ENCODE results near the gene NKX6-1.

The NKX6-1 gene

DNA sequence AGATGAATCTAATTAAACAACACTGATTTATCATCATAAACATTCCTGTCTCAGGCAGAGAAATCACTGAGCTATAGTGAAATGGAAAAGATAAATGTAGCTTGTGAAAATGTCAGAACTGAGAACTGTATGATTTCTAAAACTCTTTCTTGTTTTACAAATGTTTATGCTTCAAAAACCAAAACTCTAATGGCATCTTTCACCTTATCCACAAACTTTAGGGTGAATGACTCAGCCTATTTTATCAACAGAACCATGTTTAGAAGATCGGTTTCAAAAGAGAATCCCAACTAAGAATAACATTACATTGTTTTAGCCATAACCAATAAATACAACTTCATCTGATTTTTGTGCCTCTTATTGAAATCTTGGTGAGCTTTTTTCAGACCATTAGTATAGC, 21.4 kb downstream of the NKX6-1 start:
- no peak for DNase-seq (ENCODE audit: low read depth)

DNA sequence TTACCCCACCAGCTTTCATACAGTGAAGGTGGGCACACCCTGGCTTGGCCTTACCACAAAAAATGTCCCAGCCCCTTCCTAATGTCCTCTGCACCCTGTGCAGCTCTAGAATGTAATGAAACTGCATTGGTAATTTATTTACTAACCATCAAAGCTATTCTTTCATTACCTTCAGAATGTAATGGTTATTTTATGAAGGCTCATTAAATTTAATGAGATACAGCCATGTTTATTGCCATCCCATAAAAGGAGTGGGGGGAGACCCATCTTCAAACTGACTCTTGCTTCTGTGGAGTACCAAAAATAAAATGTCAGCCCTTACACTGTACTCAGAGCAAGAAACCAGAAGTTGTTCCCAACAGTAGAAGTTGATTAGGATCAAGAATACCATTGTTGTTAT, 25.0 kb downstream of the NKX6-1 start:
- no peak for DNase-seq (ENCODE audit: low read depth)

DNA sequence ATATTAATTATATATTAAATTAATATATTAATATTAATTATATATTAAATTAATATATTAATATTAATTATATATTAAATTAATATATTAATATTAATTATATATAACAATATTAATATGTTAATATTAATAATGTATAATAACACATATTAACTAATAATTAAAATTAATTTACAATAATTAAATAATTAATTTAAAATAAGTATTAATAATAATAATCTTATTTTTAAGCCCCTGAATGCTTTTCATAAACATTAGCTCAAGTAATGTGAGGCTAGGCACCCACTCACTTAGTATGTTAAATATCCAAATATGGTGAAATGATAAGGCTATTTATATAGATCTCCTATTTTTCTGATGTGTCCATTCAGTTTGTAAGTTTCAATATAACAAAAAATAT, 26.9 kb downstream of the NKX6-1 start:
- no peak for DNase-seq (ENCODE audit: low read depth)

DNA sequence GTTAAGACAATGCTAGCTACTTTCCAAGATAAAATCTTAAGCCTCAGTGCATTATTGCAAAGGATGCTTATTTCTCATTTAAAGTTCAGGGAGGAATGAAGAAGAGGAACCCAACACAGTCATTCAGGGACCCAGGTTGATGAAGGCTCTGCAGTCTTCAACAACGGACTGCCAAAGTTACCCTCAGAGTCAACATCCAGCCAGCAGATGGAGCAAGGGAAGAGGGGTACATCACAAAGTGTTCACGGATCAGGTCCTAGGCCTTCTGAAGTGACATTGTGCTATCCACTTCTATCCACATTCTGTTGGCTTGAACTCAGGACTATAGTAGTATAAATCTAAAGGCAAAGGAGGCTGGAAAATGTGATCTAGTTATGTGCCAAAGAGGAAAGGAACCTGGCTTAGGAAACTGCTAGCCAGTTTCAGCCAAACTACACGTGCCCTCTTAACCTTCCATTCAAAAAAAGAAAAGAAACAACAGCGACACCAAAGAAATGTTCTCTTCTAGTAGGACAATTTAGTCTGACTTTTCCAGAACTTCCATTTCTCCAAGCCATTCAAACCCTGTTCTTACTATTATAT, 28.8 kb downstream of the NKX6-1 start:
- DNase-seq (ENCODE audit: low read depth): no peak

DNA sequence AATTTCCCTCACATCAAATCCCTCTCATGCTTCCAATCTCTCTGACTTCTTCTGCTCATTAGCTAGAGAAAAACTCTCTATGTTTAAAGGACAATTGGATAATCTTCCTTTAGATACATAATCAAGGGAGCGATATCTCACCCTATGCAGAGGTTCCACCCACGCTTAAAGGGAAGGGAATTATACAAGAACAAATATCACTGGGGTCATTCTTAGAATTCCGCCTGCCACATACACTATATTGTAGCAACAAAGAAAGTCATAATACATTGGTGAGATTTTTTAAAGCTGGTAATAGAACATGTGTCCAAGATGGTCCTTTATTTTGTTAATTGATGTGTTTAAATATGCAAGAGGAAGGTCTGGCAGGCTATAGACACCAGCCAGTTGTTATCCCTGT, 31.5 kb downstream of the NKX6-1 start:
- no peak for DNase-seq (ENCODE audit: low read depth)

DNA sequence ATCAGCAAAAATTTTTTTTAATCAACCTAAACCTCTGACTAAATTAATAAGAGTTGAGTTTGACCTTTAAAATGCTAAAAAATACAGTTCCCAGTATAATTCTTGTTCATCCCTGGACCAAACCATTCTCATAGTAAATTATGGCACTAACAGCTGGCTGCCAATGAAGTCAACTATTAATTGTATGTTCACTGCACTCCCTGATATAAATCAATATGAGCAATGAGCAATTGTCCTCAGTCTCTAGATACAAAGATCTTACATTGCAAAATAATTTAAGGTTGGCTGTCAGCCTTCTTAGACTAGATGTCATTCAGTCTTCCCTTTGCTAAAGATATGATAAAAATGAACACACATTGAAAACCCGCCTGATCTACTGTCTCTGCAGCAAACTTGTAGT, 39.3 kb downstream of the NKX6-1 start:
- no peak for DNase-seq (ENCODE audit: low read depth)

DNA sequence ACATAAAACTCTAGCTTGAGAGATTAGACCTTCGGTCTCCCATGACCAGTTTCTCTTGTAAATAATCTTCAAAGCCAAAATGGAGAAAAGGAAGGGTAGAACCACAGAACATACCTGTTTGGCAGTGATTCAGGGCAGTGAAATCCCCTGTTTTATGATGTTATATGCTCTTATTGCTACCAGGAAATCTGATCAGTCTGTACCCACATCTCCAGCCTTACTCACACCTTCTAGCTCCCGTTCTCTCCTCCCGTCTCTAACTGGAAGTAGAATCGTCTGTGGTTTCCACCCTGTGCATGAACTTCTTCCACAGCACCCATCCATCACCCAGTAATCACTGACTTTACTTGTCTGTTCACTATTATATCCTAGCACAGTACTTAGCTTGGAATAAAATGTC, 42.9 kb downstream of the NKX6-1 start:
- DNase-seq (ENCODE audit: low read depth): no peak

DNA sequence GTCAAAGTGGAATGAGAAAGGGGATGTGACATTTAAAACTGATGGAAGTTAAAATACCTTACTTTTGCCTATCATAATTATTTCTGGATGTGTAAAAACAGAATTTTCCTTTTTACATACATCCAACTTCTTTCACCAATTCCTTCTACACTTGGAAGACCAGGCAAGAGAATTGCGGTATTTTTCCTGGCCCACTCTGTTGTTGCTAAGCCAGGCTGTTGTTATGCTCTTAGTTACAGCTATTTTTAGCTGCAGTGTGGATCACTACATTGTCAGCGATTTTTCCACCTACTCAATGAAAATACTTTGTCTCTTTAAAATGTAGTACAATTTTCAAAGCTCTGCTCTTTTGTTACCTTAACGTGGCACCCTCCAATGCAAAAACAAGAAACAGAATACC, 43.4 kb downstream of the NKX6-1 start:
- no peak for DNase-seq (ENCODE audit: low read depth)

DNA sequence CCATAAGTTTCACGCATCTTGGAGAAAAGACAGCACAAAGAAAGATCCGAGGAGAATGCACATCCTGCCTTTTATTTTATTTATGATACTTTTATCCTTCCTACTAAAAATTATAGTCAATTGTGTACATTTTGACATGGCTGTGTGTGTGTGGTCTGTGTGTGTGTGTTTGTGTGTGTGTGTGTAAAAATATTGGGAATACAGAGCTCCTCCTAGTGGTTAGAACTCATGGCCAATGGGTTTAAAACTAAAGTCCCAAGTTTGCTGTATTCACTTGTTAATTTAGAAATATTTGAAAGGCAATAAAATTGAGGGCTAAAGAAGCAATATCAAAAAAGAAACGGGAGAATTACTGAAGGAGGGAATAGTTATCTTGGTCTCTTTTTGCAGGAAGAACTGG, 47.5 kb downstream of the NKX6-1 start:
- peak; percentile 15 for DNase-seq (ENCODE audit: low read depth)

DNA sequence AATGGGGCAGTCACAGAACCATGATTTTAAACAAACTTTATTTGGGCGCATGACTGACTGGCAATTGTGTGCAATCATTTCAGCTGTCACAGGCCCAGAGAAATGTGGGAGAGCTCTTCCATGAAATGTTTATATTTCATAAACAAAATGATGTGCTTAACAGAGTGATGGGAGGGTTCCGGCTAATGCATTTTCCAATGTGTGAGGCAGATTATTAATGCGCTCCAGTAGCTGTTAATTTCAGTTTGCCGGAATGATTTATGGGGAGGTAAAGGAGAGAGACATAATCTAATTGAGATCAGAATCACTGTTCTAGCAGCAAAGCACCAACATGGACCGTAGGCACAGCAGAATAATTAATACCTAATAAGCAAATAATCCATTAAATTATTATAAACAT, 55.6 kb downstream of the NKX6-1 start:
- no peak for DNase-seq (ENCODE audit: low read depth)

DNA sequence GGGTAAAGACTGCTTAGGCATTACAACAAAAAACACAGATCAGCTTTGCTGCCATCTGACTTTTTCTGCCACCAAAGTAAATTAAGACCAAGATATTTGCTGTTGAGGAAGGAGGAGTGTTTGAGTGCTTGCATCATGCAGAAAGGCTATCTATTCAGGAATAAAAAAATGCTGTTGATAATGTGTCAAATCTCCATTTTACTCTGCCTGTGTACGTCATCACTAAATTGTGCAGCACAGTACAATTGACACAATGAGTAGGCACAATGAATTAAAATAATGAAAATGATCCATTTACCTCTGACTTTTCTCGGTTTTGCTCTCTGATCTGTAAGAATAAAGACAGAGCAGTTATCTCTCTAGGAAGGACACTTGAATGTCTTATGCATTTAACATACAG, 56.3 kb downstream of the NKX6-1 start:
- no peak for DNase-seq (ENCODE audit: low read depth)

Measured in iris pigment epithelial cell (primary cell).